Stimulated activated CD4-positive, alpha-beta T cell treated with anti-CD3 and anti-CD28 coated beads, Interleukin-4, amount 100 ng/mL, for 48 hours (primary cell): Measurements from ENCODE around the gene ATG16L1.

Source experiments
- DNase-seq, 2 donors: peaks; one replicate each; pipeline ENCODE4 v3.0.0-alpha.2; 2020; ENCODE audit warnings: low read depth in 2 of 2

ATG16L1 gene

GRCh38 chr2:233227346-233227978 is 24.0 kb upstream of the ATG16L1 start:
- DNase-seq: no peak

GRCh38 chr2:233228376-233228775 is 23.1 kb upstream of the ATG16L1 start:
- DNase-seq: no peak

GRCh38 chr2:233233618-233234230 is 17.7 kb upstream of the ATG16L1 start:
- DNase-seq: no peak

- DNase-seq: no peak
Observed at GRCh38 chr2:233234264-233234663, 17.2 kb upstream of the ATG16L1 start.

GRCh38 chr2:233234996-233235395 is 16.5 kb upstream of the ATG16L1 start:
- DNase-seq: no peak

GRCh38 chr2:233235977-233236376 is 15.5 kb upstream of the ATG16L1 start:
- no peak for DNase-seq

- DNase-seq: no peak
Observed at GRCh38 chr2:233236820-233237589, 14.5 kb upstream of the ATG16L1 start.

GRCh38 chr2:233240897-233241296 is 10.6 kb upstream of the ATG16L1 start:
- no peak for DNase-seq

GRCh38 chr2:233241803-233242202 is 9.7 kb upstream of the ATG16L1 start:
- DNase-seq: no peak

- no peak for DNase-seq
Observed at GRCh38 chr2:233242231-233242927, 9.1 kb upstream of the ATG16L1 start.

GRCh38 chr2:233243348-233243747 is 8.1 kb upstream of the ATG16L1 start:
- no peak for DNase-seq

- DNase-seq: no peak
Observed at GRCh38 chr2:233244818-233245217, 6.7 kb upstream of the ATG16L1 start.

GRCh38 chr2:233245406-233245805 is 6.1 kb upstream of the ATG16L1 start:
- no peak for DNase-seq

GRCh38 chr2:233247116-233247515 is 4.4 kb upstream of the ATG16L1 start:
- no peak for DNase-seq

GRCh38 chr2:233247744-233248143 is 3.7 kb upstream of the ATG16L1 start:
- DNase-seq: peak; percentile 30 to 54

- no peak for DNase-seq
Observed at GRCh38 chr2:233248999-233249398, 2.5 kb upstream of the ATG16L1 start.

GRCh38 chr2:233250568-233250967 is 905 bp upstream of the ATG16L1 start:
- DNase-seq: no peak

GRCh38 chr2:233250985-233251305 is 528 bp upstream of the ATG16L1 start:
- no peak for DNase-seq

- no peak for DNase-seq
Observed at GRCh38 chr2:233252227-233252626, 754 bp downstream of the ATG16L1 start.

- no peak for DNase-seq
Observed at GRCh38 chr2:233255151-233255550, 3.7 kb downstream of the ATG16L1 start.

GRCh38 chr2:233256048-233256447 is 4.6 kb downstream of the ATG16L1 start:
- no peak for DNase-seq

GRCh38 chr2:233258211-233258610 is 6.7 kb downstream of the ATG16L1 start:
- no peak for DNase-seq

GRCh38 chr2:233259730-233260129 is 8.3 kb downstream of the ATG16L1 start:
- no peak for DNase-seq
